Activated T-helper 1 cell treated with anti-CD3 and anti-CD28 coated beads, Interleukin-12 subunit alpha, Interleukin-12 subunit beta, Interleukin-2, Interleukin-4 antibody, amounts not matched to agents 30 ng/mL and 10 ng/mL and 1 ng/mL, durations not matched to agents 14 hours and 24 hours and 36 hours (primary cell): ENCODE measurements around the gene ATP8A1. TPM values are rescaled to one million over a fixed set of nuclear protein-coding genes. Genes with fewer than 3 reads are reported as not detected.

ENCODE experiments used
- DNase-seq: peaks from one replicate; pipeline ENCODE4 v3.0.0; 2021; ENCODE audit warnings: low spot score
- H3K27ac Mint-ChIP-seq: one replicate; pipeline ENCODE4 v1.8.0; 2021; ENCODE audit warnings: mild to moderate bottlenecking, mixed read lengths
- H3K27me3 Mint-ChIP-seq: one replicate; pipeline ENCODE4 v1.8.0; 2022; ENCODE audit warnings: mild to moderate bottlenecking, moderate library complexity, mixed read lengths; ENCODE audit not compliant: insufficient read depth
- H3K36me3 Mint-ChIP-seq: one replicate; pipeline ENCODE4 v1.8.0; 2021; ENCODE audit warnings: low read depth, mixed read lengths
- H3K4me1 Mint-ChIP-seq: one replicate; pipeline ENCODE4 v1.8.0; 2021; ENCODE audit warnings: low read depth, mixed read lengths
- H3K4me3 Mint-ChIP-seq: one replicate; pipeline ENCODE4 v1.8.0; 2021; ENCODE audit warnings: mild to moderate bottlenecking, moderate library complexity, mixed read lengths
- H3K9me3 Mint-ChIP-seq: one replicate; pipeline ENCODE4 v1.8.0; 2021; ENCODE audit warnings: mixed read lengths
- intact Hi-C: fragments of 100-400 bp; cut with micrococcal nuclease; formaldehyde crosslinking; loops from one replicate; pipeline ENCODE4 v1.15.1; 2024
- total RNA-seq: library from RNA; stranded (reverse); gene quantifications from 2 replicates; pipeline ENCODE4 v1.2.3, GENCODE V29; 2022

The ATP8A1 gene
- total RNA-seq, 1 donor from 2014 or later: 18.2 TPM

DNA sequence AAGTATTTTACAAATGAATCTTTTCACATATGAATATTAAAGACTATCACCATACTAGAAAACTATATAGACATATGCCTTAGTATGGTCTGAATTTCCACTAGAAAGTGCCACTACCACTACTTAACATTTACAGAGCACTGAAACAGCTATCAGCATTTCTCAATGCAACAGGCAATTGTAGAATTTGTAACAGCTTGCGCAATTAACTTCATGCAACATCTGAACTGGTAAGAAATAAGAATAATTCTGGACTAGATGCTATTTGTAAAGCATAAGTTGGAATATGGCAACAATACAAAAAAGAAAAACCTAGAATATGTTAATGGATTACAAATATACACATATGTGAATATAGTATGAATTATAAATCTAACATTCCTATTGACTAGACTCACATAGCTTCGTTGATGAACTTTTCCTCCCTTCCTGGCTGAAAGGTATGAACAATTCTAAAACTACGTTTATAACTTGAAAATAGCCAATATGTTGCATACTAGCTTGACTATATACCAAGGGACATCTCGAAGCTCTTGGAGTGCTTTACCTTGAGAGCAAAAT is 82.0 kb downstream of the ATP8A1 start:
- H3K9me3 Mint-ChIP-seq: no peaks in the 10 kb centered on the region
- H3K4me1 Mint-ChIP-seq: peaks cover 6% of the 10 kb centered on the region
- intact Hi-C loops: no loop called here
- H3K4me3 Mint-ChIP-seq: no peak overlapping the region
- H3K27me3 Mint-ChIP-seq: no peaks in the 10 kb centered on the region
- DNase-seq: no peak
- no peak overlapping the region for H3K27ac Mint-ChIP-seq
- peaks cover 19% of the 10 kb centered on the region for H3K36me3 Mint-ChIP-seq

DNA sequence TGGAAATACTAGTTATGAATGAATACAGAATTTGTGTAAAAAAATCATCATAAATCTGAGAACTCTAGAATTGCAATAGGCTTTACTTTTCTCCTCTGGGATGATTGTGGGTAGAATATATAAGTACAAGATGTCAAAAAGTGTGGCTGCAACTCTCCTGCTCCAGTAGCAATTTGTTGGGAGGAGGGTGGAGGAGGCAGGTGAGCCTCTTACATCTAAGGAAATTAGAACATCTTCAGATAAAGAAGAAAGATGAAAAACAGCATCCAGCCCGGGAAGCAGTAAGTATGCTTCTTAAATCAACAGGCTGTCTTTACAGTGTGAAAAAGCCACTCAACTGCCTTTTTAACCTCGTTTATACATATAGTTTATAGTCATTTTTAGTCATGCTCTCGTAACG is 83.7 kb downstream of the ATP8A1 start:
- Mint-ChIP-seq H3K9me3 (no peaks in the 10 kb centered on the region), H3K36me3 (peaks cover 14% of the 10 kb centered on the region), H3K4me3 (no peak overlapping the region), H3K27me3 (no peaks in the 10 kb centered on the region), H3K4me1 (no peaks in the 10 kb centered on the region), H3K27ac (no peak overlapping the region)
- intact Hi-C loops: no loop called here
- DNase-seq: no peak

DNA sequence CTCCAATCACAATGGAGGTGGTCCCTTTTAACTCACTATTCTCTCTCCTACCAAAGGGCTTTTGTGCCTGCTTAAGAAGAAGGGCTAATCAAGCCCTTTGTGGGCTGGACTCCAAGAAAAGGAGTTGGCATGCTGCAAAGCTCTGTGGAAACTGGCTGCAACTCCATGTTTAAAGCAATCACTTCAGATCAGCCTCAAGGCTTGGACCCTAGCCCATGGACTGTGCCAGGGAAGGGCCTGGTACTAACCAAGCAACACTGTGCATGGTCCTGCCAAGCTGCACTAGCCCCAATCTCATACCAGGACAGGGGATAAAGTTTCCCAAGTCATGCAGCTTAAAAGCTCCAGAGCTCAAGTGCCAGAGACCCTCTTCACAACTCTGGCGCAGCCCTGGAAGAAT is 86.7 kb downstream of the ATP8A1 start:
- DNase-seq: no peak
- Mint-ChIP-seq H3K4me1 (no peaks in the 10 kb centered on the region), H3K27ac (no peak overlapping the region), H3K4me3 (no peak overlapping the region), H3K36me3 (peaks cover 6% of the 10 kb centered on the region), H3K27me3 (no peaks in the 10 kb centered on the region), H3K9me3 (no peaks in the 10 kb centered on the region)
- intact Hi-C loops: no loop called here

DNA sequence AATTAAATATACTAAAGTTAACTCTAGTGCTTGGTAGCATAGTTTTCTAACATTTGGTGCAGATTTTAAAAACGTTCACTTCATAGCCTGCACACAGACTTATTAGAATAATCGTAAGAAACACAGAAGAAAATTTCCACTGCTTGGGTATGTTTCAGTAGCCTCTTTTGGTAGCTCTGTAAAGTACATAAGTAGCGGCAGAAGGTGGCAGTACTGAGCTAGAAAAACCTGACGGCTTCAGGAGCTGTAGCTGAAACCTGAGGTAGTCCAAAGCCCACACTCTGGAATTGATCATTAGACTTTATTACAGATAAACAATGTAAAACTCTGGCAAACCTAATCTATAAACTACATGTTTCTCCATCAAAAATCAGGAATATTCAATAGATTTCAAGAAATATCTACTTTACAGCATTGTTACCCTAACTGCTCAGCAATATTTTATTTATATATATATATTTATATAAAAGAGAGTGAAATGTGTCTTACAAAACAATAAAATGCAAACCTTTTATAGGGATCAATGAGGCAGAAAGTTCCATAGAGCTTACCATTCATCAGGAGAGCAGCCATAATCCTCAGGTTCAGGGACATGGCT is 88.2 kb downstream of the ATP8A1 start:
- intact Hi-C loops: loop anchor here (1.0 to 2.0 kb wide), 5 partner anchors 88 to 297 kb away; partner anchors contain the start of gene ATP8A1

DNA sequence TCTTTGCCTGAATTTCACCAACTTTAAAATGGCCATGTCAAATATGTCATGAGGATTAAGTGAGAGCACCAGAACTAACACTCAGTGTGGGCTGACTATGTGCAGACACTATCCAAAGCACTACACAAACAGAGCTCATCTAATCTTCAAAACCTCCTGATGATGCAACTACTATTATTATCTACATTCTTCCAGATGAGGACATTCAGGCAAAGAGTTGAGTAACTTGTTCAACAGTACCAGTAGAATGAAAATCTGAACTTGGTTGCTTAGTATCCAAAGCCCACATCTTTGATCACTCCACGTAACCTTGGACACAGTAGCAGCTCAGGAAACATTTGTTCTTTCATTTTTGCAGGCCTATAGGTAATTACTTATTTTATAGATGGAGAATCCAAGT is 90.1 kb downstream of the ATP8A1 start:
- H3K27me3 Mint-ChIP-seq: no peaks in the 10 kb centered on the region
- no peak for DNase-seq
- intact Hi-C loops: no loop called here
- no peaks in the 10 kb centered on the region for H3K9me3 Mint-ChIP-seq
- H3K27ac Mint-ChIP-seq: no peak overlapping the region
- no peaks in the 10 kb centered on the region for H3K36me3 Mint-ChIP-seq
- H3K4me1 Mint-ChIP-seq: no peaks in the 10 kb centered on the region
- no peak overlapping the region for H3K4me3 Mint-ChIP-seq

More for the DNA sequence above, 88.2 kb downstream of the ATP8A1 start:
- Mint-ChIP-seq H3K36me3 (peaks cover 2% of the 10 kb centered on the region), H3K4me1 (no peaks in the 10 kb centered on the region), H3K27me3 (no peaks in the 10 kb centered on the region), H3K4me3 (no peak overlapping the region), H3K9me3 (no peaks in the 10 kb centered on the region), H3K27ac (no peak overlapping the region)
- DNase-seq: peak; percentile 25

DNA sequence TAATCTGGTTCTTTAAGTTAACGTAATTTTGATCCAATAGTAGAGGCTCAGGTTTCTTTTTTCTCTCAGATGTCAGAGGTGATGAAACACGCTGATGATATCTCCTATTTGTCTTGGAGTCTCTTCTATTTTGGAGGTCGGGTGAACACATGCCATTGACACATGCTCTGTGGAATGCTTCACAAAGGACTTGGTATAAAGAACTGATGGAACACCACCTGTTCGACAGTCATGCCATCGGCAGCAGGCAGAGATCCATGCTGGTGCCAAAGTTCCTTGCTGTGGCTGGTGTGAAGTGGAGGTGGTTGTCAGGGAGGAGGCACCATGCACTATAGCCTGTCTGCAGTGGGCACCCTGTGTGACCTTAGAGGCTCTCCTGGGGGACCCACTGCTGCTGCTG is 94.9 kb downstream of the ATP8A1 start:
- H3K36me3 Mint-ChIP-seq: no peaks in the 10 kb centered on the region
- H3K4me1 Mint-ChIP-seq: no peaks in the 10 kb centered on the region
- no peak overlapping the region for H3K27ac Mint-ChIP-seq
- intact Hi-C loops: no loop called here
- no peak overlapping the region for H3K4me3 Mint-ChIP-seq
- H3K9me3 Mint-ChIP-seq: no peaks in the 10 kb centered on the region
- DNase-seq: no peak
- H3K27me3 Mint-ChIP-seq: no peaks in the 10 kb centered on the region

DNA sequence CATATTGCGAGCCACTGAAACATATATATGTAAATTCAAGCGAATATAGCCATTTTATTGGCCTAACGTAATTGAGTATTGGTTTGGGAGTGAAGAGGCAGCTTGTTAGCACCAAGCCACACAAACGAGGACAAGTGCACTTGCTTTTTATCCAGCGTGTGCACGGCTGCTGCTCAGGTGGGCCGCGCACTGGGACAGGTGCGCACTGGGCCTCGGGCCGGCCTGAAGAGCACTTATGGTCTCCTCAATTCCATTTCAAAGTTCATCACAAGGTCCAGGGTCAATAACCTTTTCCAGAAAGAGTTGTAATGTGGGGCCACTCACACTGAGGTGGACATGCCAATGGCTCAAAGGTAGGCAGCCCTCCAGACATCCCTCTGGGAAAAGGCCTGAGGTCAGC is 95.9 kb downstream of the ATP8A1 start:
- H3K4me3 Mint-ChIP-seq: no peak overlapping the region
- DNase-seq: no peak
- no peaks in the 10 kb centered on the region for H3K36me3 Mint-ChIP-seq
- no peaks in the 10 kb centered on the region for H3K9me3 Mint-ChIP-seq
- intact Hi-C loops: no loop called here
- no peaks in the 10 kb centered on the region for H3K4me1 Mint-ChIP-seq
- H3K27ac Mint-ChIP-seq: no peak overlapping the region
- H3K27me3 Mint-ChIP-seq: no peaks in the 10 kb centered on the region

DNA sequence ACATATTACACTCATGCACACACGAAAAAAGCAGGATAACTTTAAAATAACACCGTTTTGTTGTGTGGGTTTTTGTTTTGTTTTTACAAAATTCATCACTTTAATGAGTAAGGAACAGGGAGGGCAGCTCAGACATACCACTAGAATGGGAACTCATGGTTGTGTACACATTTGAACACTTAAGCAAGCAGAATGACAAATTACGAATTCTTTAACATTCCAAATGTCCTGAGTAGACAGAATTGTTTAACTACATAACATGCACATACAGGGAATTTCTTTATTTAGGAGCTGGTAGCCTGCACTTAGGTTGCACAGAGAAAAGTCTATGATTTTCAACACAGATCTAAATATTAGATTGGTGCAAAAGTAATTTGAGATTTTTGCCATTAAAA is 96.4 kb downstream of the ATP8A1 start:
- DNase-seq: no peak

DNA sequence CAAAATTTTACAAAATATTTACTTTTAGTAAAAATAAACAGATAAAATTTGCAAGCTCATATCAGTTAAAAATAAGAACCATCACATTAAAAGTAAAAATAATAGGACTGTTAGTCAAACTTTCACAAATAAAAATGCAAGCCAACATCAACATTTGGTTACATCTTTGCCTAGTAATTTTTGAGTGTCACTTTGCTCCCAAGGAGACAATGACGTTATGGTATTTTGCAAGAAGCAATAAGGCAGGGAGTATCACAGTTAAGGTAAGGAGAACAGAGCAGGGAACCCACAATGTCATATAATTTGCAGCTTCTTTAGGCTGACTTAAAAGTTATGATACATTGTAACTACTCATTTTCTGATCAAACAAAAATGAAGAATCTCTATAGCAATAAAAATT is 98.7 kb downstream of the ATP8A1 start:
- H3K36me3 Mint-ChIP-seq: peaks cover 2% of the 10 kb centered on the region
- H3K9me3 Mint-ChIP-seq: no peaks in the 10 kb centered on the region
- no peak overlapping the region for H3K27ac Mint-ChIP-seq
- no peaks in the 10 kb centered on the region for H3K27me3 Mint-ChIP-seq
- no peak overlapping the region for H3K4me3 Mint-ChIP-seq
- no peaks in the 10 kb centered on the region for H3K4me1 Mint-ChIP-seq
- intact Hi-C loops: no loop called here
- DNase-seq: no peak

More for the DNA sequence above, 96.4 kb downstream of the ATP8A1 start:
- H3K27ac Mint-ChIP-seq: no peak overlapping the region
- no peak overlapping the region for H3K4me3 Mint-ChIP-seq
- intact Hi-C loops: no loop called here
- H3K36me3 Mint-ChIP-seq: no peaks in the 10 kb centered on the region
- no peaks in the 10 kb centered on the region for H3K9me3 Mint-ChIP-seq
- no peaks in the 10 kb centered on the region for H3K27me3 Mint-ChIP-seq
- no peaks in the 10 kb centered on the region for H3K4me1 Mint-ChIP-seq

DNA sequence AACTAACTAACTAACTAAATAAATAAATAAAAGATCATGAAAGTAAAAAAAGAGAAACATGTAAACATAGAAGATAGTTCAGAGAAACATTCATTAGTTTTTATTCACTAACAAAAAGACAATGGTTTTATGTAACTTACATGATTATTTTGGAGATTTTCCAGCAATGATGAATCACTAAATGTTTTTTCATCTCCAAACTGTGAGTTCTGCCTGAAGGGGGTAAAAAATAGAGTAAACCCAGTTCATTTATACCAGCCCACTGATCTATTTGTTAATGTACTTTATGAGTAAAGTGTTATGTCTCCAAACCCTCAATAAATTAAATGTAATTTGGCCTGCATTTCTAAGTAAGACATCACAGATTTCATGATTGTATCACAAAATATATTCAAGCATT is 101.1 kb downstream of the ATP8A1 start:
- intact Hi-C loops: no loop called here
- Mint-ChIP-seq H3K4me1 (no peaks in the 10 kb centered on the region), H3K36me3 (peaks cover 2% of the 10 kb centered on the region), H3K4me3 (no peak overlapping the region), H3K9me3 (no peaks in the 10 kb centered on the region), H3K27me3 (no peaks in the 10 kb centered on the region), H3K27ac (no peak overlapping the region)
- DNase-seq: no peak

DNA sequence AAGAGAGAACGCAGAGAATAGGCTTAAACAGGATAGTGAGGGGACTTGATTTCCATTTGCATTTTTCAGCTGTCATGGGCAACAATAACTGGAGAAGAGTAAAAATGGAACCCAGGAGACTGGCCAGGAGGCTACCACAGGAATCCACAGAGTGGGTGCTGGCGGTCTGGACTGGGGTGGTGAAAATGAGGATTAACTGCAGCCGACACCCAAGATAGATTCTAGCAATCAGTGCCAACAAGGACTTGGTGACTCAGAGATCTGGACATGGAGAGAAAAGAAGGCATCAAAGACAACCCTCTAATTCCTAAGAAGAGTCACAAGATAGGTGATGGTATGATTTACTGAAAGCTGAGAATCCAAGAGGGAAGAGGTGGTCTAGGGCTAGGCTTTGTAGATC is 102.8 kb downstream of the ATP8A1 start:
- Mint-ChIP-seq H3K27ac (no peak overlapping the region), H3K4me3 (no peak overlapping the region), H3K36me3 (peaks cover 2% of the 10 kb centered on the region), H3K27me3 (no peaks in the 10 kb centered on the region), H3K9me3 (no peaks in the 10 kb centered on the region), H3K4me1 (no peaks in the 10 kb centered on the region)
- intact Hi-C loops: no loop called here
- no peak for DNase-seq

DNA sequence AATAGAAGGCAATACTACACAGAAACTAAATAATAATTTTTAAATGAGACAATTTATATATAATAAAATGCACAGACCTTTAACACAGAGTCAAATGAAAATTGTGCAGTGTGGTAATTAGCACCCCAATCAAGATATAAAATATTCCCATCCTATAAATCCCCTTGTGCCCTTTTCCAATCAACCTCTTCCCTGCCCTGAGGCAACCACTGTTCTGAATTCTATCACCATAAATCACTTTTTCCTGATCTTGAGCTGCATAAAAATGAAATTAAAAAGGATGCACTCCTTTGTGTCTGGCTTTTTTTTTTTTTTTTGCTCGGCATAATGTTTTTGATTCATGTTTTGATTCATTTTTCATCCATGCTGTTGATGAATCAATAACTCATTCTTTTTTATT is 107.0 kb downstream of the ATP8A1 start:
- H3K9me3 Mint-ChIP-seq: no peaks in the 10 kb centered on the region
- no peaks in the 10 kb centered on the region for H3K4me1 Mint-ChIP-seq
- intact Hi-C loops: no loop called here
- peaks cover 2% of the 10 kb centered on the region for H3K36me3 Mint-ChIP-seq
- DNase-seq: no peak
- H3K27me3 Mint-ChIP-seq: no peaks in the 10 kb centered on the region
- H3K27ac Mint-ChIP-seq: no peak overlapping the region
- no peak overlapping the region for H3K4me3 Mint-ChIP-seq

DNA sequence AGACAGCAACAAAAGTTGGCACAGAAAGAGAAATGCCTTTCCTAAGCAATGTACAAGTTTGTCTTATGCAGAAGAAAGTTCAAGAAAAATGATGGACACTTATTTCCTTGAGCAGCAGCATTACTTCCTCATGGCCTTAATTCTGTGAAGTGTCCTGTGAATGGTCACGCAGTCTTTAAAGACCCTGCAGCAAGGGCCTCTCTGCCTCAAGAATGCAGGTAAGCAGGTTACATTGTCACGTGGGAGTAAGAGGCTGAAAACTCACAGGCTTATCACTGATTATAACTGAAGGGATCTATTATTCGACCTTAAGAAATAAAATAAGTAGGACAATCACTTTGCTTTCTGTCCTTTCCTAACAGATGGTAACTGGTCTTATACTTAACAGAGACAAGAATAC is 109.1 kb downstream of the ATP8A1 start:
- intact Hi-C loops: no loop called here
- H3K27ac Mint-ChIP-seq: no peak overlapping the region

DNA sequence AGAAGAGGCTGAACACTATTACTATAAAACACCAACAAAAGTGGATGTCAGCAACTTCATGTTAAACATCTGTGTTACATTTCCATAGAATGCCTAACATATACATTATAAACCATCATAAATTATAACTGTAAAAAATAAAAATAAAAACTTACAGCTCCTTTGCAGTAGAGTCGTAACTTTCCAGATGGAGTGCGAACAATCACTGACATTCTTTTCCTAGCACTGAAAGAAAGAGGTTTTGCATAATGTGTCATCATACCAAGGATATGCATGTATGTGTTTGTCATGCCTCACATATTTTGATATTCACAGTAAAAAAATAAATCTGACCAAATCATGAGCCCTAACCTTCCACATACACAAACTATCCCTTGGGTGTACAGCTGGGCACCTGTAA is 113.1 kb downstream of the ATP8A1 start:
- H3K27ac Mint-ChIP-seq: no peak overlapping the region
- intact Hi-C loops: no loop called here
- H3K36me3 Mint-ChIP-seq: peaks cover 16% of the 10 kb centered on the region
- H3K27me3 Mint-ChIP-seq: no peaks in the 10 kb centered on the region
- no peak overlapping the region for H3K4me3 Mint-ChIP-seq
- H3K9me3 Mint-ChIP-seq: no peaks in the 10 kb centered on the region
- DNase-seq: no peak
- no peaks in the 10 kb centered on the region for H3K4me1 Mint-ChIP-seq

More for the DNA sequence above, 109.1 kb downstream of the ATP8A1 start:
- H3K4me3 Mint-ChIP-seq: no peak overlapping the region
- no peaks in the 10 kb centered on the region for H3K9me3 Mint-ChIP-seq
- no peak for DNase-seq
- peaks cover 1% of the 10 kb centered on the region for H3K36me3 Mint-ChIP-seq
- H3K4me1 Mint-ChIP-seq: no peaks in the 10 kb centered on the region
- H3K27me3 Mint-ChIP-seq: no peaks in the 10 kb centered on the region
